GM23338 (cell line): ENCODE data around the gene SMTNL2. TPM values are rescaled to one million over a fixed set of nuclear protein-coding genes. Genes with fewer than 3 reads are reported as not detected.

Experiments
- ATAC-seq: fragments of 200-7000 bp; cut with Tn5 transposase; 3 replicates; pipeline ENCODE4 v1.9.1; 2020
- DNase-seq: peaks from one replicate; pipeline ENCODE4 v3.0.0-alpha.2; 2015; ENCODE audit warnings: low spot score
- H2AFZ ChIP-seq: fragments of 200-600 bp; sonication (generic); 2 replicates; pipeline ENCODE4 v1.8.0; 2016; ENCODE audit warnings: antibody characterized with exemption, mild to moderate bottlenecking, moderate library complexity
- H3F3A ChIP-seq: fragments of 200-600 bp; sonication (generic); replicated peaks from 2 replicates; pipeline ENCODE4 v1.8.0; 2017; ENCODE audit warnings: antibody characterized with exemption, mixed run types, low read depth
- H3K27ac ChIP-seq: fragments of 200-600 bp; sonication (generic); 2 replicates; pipeline ENCODE4 v1.6.1; 2016; ENCODE audit warnings: low read depth
- H3K27me3 ChIP-seq: fragments of 200-600 bp; sonication (generic); 2 replicates; pipeline ENCODE4 v1.8.0; 2016; ENCODE audit warnings: mild to moderate bottlenecking, mixed run types, moderate library complexity; ENCODE audit not compliant: insufficient read depth
- H3K36me3 ChIP-seq: fragments of 200-600 bp; sonication (generic); 2 replicates; pipeline ENCODE4 v1.8.0; 2016; ENCODE audit warnings: mild to moderate bottlenecking; ENCODE audit not compliant: insufficient read depth
- H3K4me1 ChIP-seq: fragments of 200-600 bp; sonication (generic); 2 replicates; pipeline ENCODE4 v1.8.0; 2016; ENCODE audit warnings: mild to moderate bottlenecking, moderate library complexity; ENCODE audit not compliant: insufficient read depth
- H3K4me2 ChIP-seq: fragments of 200-600 bp; sonication (generic); 2 replicates; pipeline ENCODE4 v1.7.1; 2017; ENCODE audit warnings: mixed run types
- H3K4me3 ChIP-seq: fragments of 200-600 bp; sonication (generic); 2 replicates; pipeline ENCODE4 v1.6.1; 2016; ENCODE audit warnings: mixed run types
- H3K79me2 ChIP-seq: fragments of 200-600 bp; sonication (generic); replicated peaks from 2 replicates; pipeline ENCODE4 v1.8.0; 2017; ENCODE audit warnings: mild to moderate bottlenecking; ENCODE audit not compliant: insufficient read depth
- H3K9me2 ChIP-seq: fragments of 200-600 bp; sonication (generic); 2 replicates; pipeline ENCODE4 v1.8.0; 2017; ENCODE audit not compliant: insufficient read depth
- H4K20me1 ChIP-seq: fragments of 200-600 bp; sonication (generic); replicated peaks from 2 replicates; pipeline ENCODE4 v1.8.0; 2017; ENCODE audit warnings: mild to moderate bottlenecking; ENCODE audit not compliant: insufficient read depth
- H3K27ac Mint-ChIP-seq: 2 replicates; pipeline ENCODE4 v1.8.0; 2020; ENCODE audit warnings: inconsistent platforms, mild to moderate bottlenecking, moderate library complexity, mixed read lengths
- H3K27me3 Mint-ChIP-seq: 3 replicates; pipeline ENCODE4 v1.8.0; 2022; ENCODE audit warnings: low read depth, mild to moderate bottlenecking, moderate library complexity, mixed read lengths, inconsistent platforms; ENCODE audit not compliant: insufficient read depth, poor library complexity
- H3K36me3 Mint-ChIP-seq: 3 replicates; pipeline ENCODE4 v1.8.0; 2021; ENCODE audit warnings: low read depth, mild to moderate bottlenecking, inconsistent platforms, moderate library complexity, mixed read lengths
- H3K4me1 Mint-ChIP-seq: 3 replicates; pipeline ENCODE4 v1.8.0; 2020; ENCODE audit warnings: mild to moderate bottlenecking, inconsistent platforms, mixed read lengths
- H3K4me3 Mint-ChIP-seq: 3 replicates; pipeline ENCODE4 v1.8.0; 2021; ENCODE audit warnings: moderate library complexity, mild to moderate bottlenecking, inconsistent platforms, mixed read lengths
- H3K9me3 Mint-ChIP-seq: 3 replicates; pipeline ENCODE4 v1.8.0; 2020; ENCODE audit warnings: moderate library complexity, mild to moderate bottlenecking, inconsistent platforms, mixed read lengths
- CREB1 ChIP-seq: fragments of 250-450 bp; sonication (Bioruptor Pico); IDR thresholded peaks from 2 replicates; pipeline ENCODE4 v1.5.0; 2020; ENCODE audit warnings: low read depth, mild to moderate bottlenecking, moderate library complexity
- CTCF ChIP-seq, 2 experiments: fragments of 200-600 bp in 1 of 2; sonication (generic) in 1 of 2; conservative IDR thresholded peaks; 2 replicates each; pipeline versions ENCODE4 v1.5.1 to v1.6.1; 2016 to 2017; ENCODE audit warnings: antibody characterized with exemption in 2 of 2, low read depth in 2 of 2, mild to moderate bottlenecking in 2 of 2, moderate library complexity in 1 of 2
- ETS1 ChIP-seq: IDR thresholded peaks from 2 replicates; pipeline ENCODE4 v1.6.1; 2016; ENCODE audit warnings: antibody characterized with exemption
- EZH2 ChIP-seq: fragments of 200-600 bp; sonication (generic); IDR thresholded peaks from one replicate; pipeline ENCODE4 v1.8.0; 2017; ENCODE audit warnings: antibody characterized with exemption, mild to moderate bottlenecking, low read depth; ENCODE audit not compliant: unreplicated experiment
- EZH2phosphoT487 ChIP-seq: fragments of 200-600 bp; sonication (generic); IDR thresholded peaks from one replicate; pipeline ENCODE4 v1.8.1; 2018; ENCODE audit warnings: antibody characterized with exemption; ENCODE audit not compliant: unreplicated experiment
- JUNB ChIP-seq: IDR thresholded peaks from one replicate; pipeline ENCODE4 v1.6.1; 2016; ENCODE audit warnings: antibody characterized with exemption; ENCODE audit not compliant: unreplicated experiment
- POLR2AphosphoS5 ChIP-seq: IDR thresholded peaks from 2 replicates; pipeline ENCODE4 v1.6.1; 2016; ENCODE audit warnings: antibody characterized with exemption, low read depth
- REST ChIP-seq: IDR thresholded peaks from one replicate; pipeline ENCODE4 v1.6.1; 2018; ENCODE audit warnings: antibody characterized with exemption; ENCODE audit not compliant: unreplicated experiment
- polyA plus RNA-seq: library from polyadenylated mRNA; unstranded; fragments of >200 nt; fragmentation: Nextera tagmentation; extraction: Ambion mirVana; gene quantifications from 2 replicates; pipeline ENCODE4 v1.2.1, GENCODE V29; 2016
- total RNA-seq: library from RNA; depleted of rRNA; stranded (reverse); fragments of >200 nt; shearing (Covaris generic); gene quantifications from 2 replicates; pipeline ENCODE4 v1.2.3, GENCODE V29; 2014

SMTNL2 gene
- total and polyA plus RNA-seq, 2 experiments from 2014 or later, result 1.3 to 4.3 TPM

- Mint-ChIP-seq H3K27ac (no peak overlapping the region), H3K27me3 (peaks cover 49% of the 10 kb centered on the region), H3K4me3 (no peak overlapping the region), H3K36me3 (peaks cover 46% of the 10 kb centered on the region), H3K9me3 (no peaks in the 10 kb centered on the region; the same call in 2 of the 3 replicates), H3K4me1 (peaks cover 18% of the 10 kb centered on the region)
- H3K4me2 ChIP-seq, result no peak overlapping the region
- H3F3A ChIP-seq, result peaks cover 10% of the 10 kb centered on the region
- H3K27ac ChIP-seq, result no peak overlapping the region
- no peak overlapping the region for H3K4me3 ChIP-seq
- TF ChIP-seq JUNB (no peak), CTCF (conservative IDR thresholded peaks at IDR 0.05; ENCODE audit: low read depth in 2 of 2) (no peak), EZH2phosphoT487 (no peak), ETS1 (no peak), POLR2AphosphoS5 (no peak), CREB1 (no peak), REST (no peak), EZH2 (no peak)
- H2AFZ ChIP-seq, result no peak overlapping the region
- H4K20me1 ChIP-seq, result peaks cover 8% of the 10 kb centered on the region
- H3K36me3 ChIP-seq, result no peaks in the 10 kb centered on the region; the same call in 1 of the 2 replicates
- peaks cover 7% of the 10 kb centered on the region; the same call in 1 of the 2 replicates for H3K4me1 ChIP-seq
- no peaks in the 10 kb centered on the region for H3K79me2 ChIP-seq
- ATAC-seq, result no peak
- no peaks in the 10 kb centered on the region for H3K9me2 ChIP-seq
- H3K27me3 ChIP-seq, result no peaks in the 10 kb centered on the region; the same call in 1 of the 2 replicates
- no peak for DNase-seq
These were observed 45.9 kb upstream of the SMTNL2 start for GRCh38 chr17:4538236-4539002.
